Loucy (cell line): ENCODE measurements around the gene WDR11.

ENCODE experiments used
- H2AFZ ChIP-seq: fragments of 200-600 bp; sonication (generic); 2 replicates; pipeline ENCODE4 v1.6.0; 2016; ENCODE audit warnings: antibody characterized with exemption, mild to moderate bottlenecking, low read length, moderate library complexity
- H3F3A ChIP-seq: fragments of 200-600 bp; 2 replicates; pipeline ENCODE4 v1.6.0; 2016; ENCODE audit warnings: antibody characterized with exemption, low read depth, mild to moderate bottlenecking
- H3K27me3 ChIP-seq: fragments of 200-600 bp; sonication (generic); 2 replicates; pipeline ENCODE4 v1.6.1; 2014; ENCODE audit warnings: low read length, mild to moderate bottlenecking; ENCODE audit not compliant: insufficient read depth, poor library complexity, severe bottlenecking
- H3K36me3 ChIP-seq: fragments of 200-600 bp; sonication (generic); 2 replicates; pipeline ENCODE4 v1.6.1; 2016; ENCODE audit warnings: low read length; ENCODE audit not compliant: insufficient read depth
- H3K4me1 ChIP-seq: fragments of 200-600 bp; sonication (generic); 2 replicates; pipeline ENCODE4 v1.5.1; 2014; ENCODE audit warnings: low read length, mild to moderate bottlenecking; ENCODE audit not compliant: insufficient read depth, poor library complexity, severe bottlenecking
- H3K4me2 ChIP-seq: fragments of 200-600 bp; sonication (generic); 2 replicates; pipeline ENCODE4 v1.6.0; 2014; ENCODE audit warnings: antibody characterized with exemption, low read length, low read depth, mild to moderate bottlenecking; ENCODE audit not compliant: poor library complexity, severe bottlenecking
- H3K4me3 ChIP-seq: fragments of 200-600 bp; sonication (generic); 2 replicates; pipeline ENCODE4 v1.5.1; 2014; ENCODE audit warnings: low read length, mild to moderate bottlenecking, mixed read lengths; ENCODE audit not compliant: poor library complexity, severe bottlenecking
- H3K79me2 ChIP-seq: fragments of 200-600 bp; sonication (generic); 2 replicates; pipeline ENCODE4 v1.6.1; 2014; ENCODE audit warnings: low read length; ENCODE audit not compliant: insufficient read depth
- H3K9ac ChIP-seq: fragments of 200-600 bp; sonication (generic); 2 replicates; pipeline ENCODE4 v1.6.0; 2014; ENCODE audit warnings: mild to moderate bottlenecking, low read depth, low read length, moderate library complexity; ENCODE audit not compliant: poor library complexity, severe bottlenecking
- H3K9me2 ChIP-seq: fragments of 200-600 bp; sonication (generic); replicated peaks from 2 replicates; pipeline ENCODE4 v1.6.1; 2016; ENCODE audit warnings: low read depth, low read length, mixed read lengths
- H3K9me3 ChIP-seq: fragments of 200-600 bp; sonication (generic); 2 replicates; pipeline ENCODE4 v1.6.1; 2014; ENCODE audit warnings: mild to moderate bottlenecking, antibody characterized with exemption, low read length, low read depth; ENCODE audit not compliant: insufficient read depth
- H4K20me1 ChIP-seq: fragments of 200-600 bp; sonication (generic); 2 replicates; pipeline ENCODE4 v1.6.0; 2014; ENCODE audit warnings: antibody characterized with exemption, low read length, mild to moderate bottlenecking; ENCODE audit not compliant: insufficient read depth, poor library complexity, severe bottlenecking
- EZH2phosphoT487 ChIP-seq: fragments of 200-600 bp; IDR thresholded peaks from 2 replicates; pipeline ENCODE4 v1.6.1; 2018; ENCODE audit warnings: antibody characterized with exemption, mild to moderate bottlenecking, moderate library complexity, borderline replicate concordance
- TF ChIP-seq, protein P1 (sequence below): fragments of 200-600 bp; sonication (generic); conservative IDR thresholded peaks from 2 replicates; pipeline ENCODE4 v1.5.1; 2014; ENCODE audit warnings: mild to moderate bottlenecking, antibody characterized with exemption, low read length

The WDR11 gene

DNA sequence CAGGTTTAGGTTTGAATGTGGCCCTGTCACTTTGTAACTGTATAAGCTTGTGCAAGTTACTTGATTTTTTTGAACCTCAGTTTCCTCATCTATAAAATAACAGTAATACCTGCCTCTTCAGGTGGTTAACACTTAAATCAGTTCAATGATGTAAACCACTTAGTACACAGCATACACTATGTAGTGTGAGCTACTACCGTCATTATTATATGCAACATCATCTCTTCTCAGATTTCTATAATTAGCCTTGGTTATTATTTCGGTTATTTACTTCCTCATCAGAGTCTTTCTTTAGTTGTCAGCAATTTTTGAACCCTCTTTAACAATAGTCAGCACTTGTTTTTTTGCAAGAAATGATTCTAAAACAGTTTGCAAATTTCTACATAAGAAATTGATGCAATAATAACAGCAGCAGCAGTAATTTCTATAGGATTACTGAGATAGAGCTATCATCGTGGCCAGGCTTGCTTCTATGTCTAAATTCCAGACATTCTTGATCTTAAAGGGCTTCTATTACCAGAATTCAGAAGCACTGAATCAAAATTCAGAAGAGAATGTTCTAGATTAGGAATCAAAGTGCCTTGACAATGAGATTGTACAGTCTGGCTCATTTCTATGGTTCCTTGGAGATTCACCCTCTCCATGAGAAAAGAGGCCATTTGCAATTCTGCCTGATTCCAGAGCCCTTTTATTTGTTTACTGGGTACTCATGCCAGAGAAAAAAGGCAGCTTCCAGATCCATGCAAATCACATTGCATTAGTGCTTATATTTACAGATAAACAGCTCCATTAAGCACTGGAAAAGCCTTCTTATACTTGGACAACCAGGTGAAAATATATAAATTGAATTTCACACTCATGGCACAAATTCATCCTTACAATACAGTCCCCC lies 25.0 kb upstream of the WDR11 start:
- Histone ChIP-seq H3K4me1 (no peaks in the 10 kb centered on the region), H3K4me3 (no peak overlapping the region), H3F3A (no peaks in the 10 kb centered on the region), H3K36me3 (no peaks in the 10 kb centered on the region), H2AFZ (no peak overlapping the region), H4K20me1 (no peaks in the 10 kb centered on the region), H3K79me2 (no peaks in the 10 kb centered on the region), H3K9me2 (no peaks in the 10 kb centered on the region), H3K9me3 (no peaks in the 10 kb centered on the region), H3K4me2 (no peak overlapping the region), H3K9ac (no peak overlapping the region), H3K27me3 (no peaks in the 10 kb centered on the region)
- TF ChIP-seq EZH2phosphoT487 = no peak
- TF ChIP-seq, protein P1, sequence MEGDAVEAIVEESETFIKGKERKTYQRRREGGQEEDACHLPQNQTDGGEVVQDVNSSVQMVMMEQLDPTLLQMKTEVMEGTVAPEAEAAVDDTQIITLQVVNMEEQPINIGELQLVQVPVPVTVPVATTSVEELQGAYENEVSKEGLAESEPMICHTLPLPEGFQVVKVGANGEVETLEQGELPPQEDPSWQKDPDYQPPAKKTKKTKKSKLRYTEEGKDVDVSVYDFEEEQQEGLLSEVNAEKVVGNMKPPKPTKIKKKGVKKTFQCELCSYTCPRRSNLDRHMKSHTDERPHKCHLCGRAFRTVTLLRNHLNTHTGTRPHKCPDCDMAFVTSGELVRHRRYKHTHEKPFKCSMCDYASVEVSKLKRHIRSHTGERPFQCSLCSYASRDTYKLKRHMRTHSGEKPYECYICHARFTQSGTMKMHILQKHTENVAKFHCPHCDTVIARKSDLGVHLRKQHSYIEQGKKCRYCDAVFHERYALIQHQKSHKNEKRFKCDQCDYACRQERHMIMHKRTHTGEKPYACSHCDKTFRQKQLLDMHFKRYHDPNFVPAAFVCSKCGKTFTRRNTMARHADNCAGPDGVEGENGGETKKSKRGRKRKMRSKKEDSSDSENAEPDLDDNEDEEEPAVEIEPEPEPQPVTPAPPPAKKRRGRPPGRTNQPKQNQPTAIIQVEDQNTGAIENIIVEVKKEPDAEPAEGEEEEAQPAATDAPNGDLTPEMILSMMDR = no peak

DNA sequence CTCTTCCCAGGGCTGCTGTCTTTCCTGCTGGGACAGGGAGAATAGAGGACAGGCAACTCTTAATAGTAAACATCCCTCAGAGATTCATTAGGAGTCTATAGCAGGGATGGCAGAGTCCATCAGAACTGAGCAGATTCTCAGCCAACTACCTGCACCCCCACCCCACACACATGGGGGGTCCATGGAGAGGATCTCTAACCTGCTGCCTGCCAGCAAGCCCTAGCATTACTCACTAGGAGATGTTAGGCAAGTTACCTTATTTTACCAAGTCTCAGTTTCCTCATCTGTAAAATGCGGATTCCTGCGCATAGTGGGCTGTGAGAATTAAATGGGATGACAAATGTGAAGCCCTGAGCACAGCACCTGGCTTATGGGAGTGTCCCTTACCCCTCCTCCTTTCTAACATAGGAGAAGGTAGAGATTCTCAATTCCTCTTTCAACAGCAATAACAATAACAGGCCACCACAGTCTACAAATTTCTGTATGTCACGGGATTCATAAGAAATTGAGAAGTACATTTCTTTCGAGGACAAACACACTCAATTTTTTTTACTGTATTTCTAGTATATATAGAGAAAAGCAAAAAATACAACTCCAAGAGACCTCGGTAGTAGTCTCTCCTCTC lies 23.8 kb upstream of the WDR11 start:
- Histone ChIP-seq H3K9me3 (no peaks in the 10 kb centered on the region), H3K27me3 (no peaks in the 10 kb centered on the region)

DNA sequence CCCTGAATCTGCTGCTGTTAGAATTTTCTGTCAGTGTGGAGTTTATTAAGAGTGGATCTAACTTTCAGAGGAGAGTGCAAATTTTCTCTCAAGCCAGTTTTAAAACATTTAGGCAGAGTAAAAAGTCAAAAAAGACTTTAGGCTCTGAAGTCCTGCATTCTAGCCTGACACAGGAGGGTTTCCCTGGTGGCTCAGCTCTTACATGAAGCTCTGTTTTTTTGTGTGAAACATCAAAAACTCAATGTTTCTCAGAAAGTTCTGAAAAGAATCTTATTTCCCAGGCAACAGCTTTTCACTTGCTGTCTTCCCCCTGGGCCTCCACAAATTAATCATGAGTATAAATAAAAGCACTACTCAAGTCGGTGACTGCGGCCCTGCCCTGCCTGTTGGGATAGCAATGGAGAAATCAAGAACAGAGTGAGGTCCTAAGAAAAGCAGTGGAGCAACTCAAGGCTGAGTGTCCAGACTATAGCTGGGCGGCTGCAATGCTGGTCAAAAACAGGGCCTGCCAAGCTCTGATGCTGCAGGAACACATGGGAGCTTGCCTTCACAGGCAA lies 22.3 kb upstream of the WDR11 start:
- no peaks in the 10 kb centered on the region for H3F3A ChIP-seq
- no peaks in the 10 kb centered on the region for H3K27me3 ChIP-seq
- no peaks in the 10 kb centered on the region for H3K79me2 ChIP-seq
- H3K4me3 ChIP-seq = no peak overlapping the region
- no peaks in the 10 kb centered on the region for H3K9me2 ChIP-seq
- no peaks in the 10 kb centered on the region for H3K9me3 ChIP-seq
- H3K36me3 ChIP-seq = no peaks in the 10 kb centered on the region
- H4K20me1 ChIP-seq = no peaks in the 10 kb centered on the region
- H3K9ac ChIP-seq = no peak overlapping the region
- H2AFZ ChIP-seq = no peak overlapping the region
- no peaks in the 10 kb centered on the region for H3K4me1 ChIP-seq
- TF ChIP-seq, protein P1 = no peak
- no peak for TF ChIP-seq EZH2phosphoT487
- H3K4me2 ChIP-seq = no peak overlapping the region

More for the DNA sequence above, 23.8 kb upstream of the WDR11 start:
- Histone ChIP-seq H3K36me3 (no peaks in the 10 kb centered on the region), H2AFZ (no peak overlapping the region), H3K4me1 (no peaks in the 10 kb centered on the region), H4K20me1 (no peaks in the 10 kb centered on the region), H3K4me2 (no peak overlapping the region), H3K9me2 (no peaks in the 10 kb centered on the region), H3K9ac (no peak overlapping the region), H3K4me3 (no peak overlapping the region), H3F3A (no peaks in the 10 kb centered on the region), H3K79me2 (no peaks in the 10 kb centered on the region)
- TF ChIP-seq EZH2phosphoT487 = no peak
- TF ChIP-seq, protein P1 = no peak
